ENCODE results near the gene PRR20G.

Gene PRR20G

GRCh38 chr3:127326341-127326740 is 38.5 kb upstream of the PRR20G start:
- DNase-seq (ENCODE audit: low read depth), result no peak
- no peak overlapping the region for H3K4me3 ChIP-seq (ENCODE audit: low read depth, low read length)
- TF ChIP-seq POLR2A (IDR thresholded peaks at IDR 0.05; ENCODE audit: extremely low read depth, insufficient read length), result no peak
- TF ChIP-seq, protein P1, sequence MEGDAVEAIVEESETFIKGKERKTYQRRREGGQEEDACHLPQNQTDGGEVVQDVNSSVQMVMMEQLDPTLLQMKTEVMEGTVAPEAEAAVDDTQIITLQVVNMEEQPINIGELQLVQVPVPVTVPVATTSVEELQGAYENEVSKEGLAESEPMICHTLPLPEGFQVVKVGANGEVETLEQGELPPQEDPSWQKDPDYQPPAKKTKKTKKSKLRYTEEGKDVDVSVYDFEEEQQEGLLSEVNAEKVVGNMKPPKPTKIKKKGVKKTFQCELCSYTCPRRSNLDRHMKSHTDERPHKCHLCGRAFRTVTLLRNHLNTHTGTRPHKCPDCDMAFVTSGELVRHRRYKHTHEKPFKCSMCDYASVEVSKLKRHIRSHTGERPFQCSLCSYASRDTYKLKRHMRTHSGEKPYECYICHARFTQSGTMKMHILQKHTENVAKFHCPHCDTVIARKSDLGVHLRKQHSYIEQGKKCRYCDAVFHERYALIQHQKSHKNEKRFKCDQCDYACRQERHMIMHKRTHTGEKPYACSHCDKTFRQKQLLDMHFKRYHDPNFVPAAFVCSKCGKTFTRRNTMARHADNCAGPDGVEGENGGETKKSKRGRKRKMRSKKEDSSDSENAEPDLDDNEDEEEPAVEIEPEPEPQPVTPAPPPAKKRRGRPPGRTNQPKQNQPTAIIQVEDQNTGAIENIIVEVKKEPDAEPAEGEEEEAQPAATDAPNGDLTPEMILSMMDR (IDR thresholded peaks at IDR 0.05; ENCODE audit: low read depth, low read length), result no peak

GRCh38 chr3:127325629-127325961 is 37.7 kb upstream of the PRR20G start:
- H3K4me3 ChIP-seq (ENCODE audit: low read depth, low read length), result no peak overlapping the region
- peak; percentile 19 for DNase-seq (ENCODE audit: low read depth)
- no peak for TF ChIP-seq MAX (IDR thresholded peaks at IDR 0.05; ENCODE audit: low read depth, low read length)
- no peak for TF ChIP-seq POLR2A (IDR thresholded peaks at IDR 0.05; ENCODE audit: extremely low read depth, insufficient read length)
- TF ChIP-seq MYC (IDR thresholded peaks at IDR 0.05; ENCODE audit: low read depth, low read length), result no peak
- TF ChIP-seq, protein P1 (IDR thresholded peaks at IDR 0.05; ENCODE audit: low read depth, low read length), result no peak

DNA sequence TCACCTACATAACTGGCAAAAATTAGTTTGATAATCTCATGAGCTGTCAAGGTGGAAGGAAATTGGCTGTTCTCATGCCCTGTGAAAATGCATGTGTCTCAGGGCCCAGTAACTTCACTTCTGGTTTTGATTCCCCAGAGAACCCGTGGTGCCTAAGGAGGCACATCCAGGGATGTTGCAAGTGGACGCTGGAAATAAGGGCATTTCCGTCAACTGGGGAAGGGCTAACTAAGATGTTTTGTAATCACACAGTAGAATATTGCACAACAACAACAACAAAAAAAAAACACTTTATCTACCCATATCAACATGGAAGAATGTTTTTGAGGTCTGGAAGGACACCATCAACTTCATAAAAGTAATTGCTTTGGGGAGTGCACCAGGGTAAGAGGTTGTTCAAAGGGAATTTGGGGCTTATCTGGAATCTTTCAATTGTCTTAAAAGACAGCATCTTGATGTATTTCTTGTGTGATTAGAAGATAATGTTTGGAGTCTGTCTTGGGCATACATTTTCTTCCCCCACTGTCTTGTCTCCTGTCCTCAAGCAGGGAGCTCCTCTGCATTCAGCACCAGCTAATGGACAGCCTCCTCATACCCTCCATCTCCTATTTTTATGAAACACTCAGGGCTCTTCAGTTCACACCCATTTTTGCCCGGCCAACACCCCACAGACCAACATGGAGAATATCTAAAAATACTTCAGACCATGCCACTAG is 37.2 kb upstream of the PRR20G start:
- no peak overlapping the region for H3K4me3 ChIP-seq (ENCODE audit: low read depth, low read length)
- peak; percentile 56 for DNase-seq (ENCODE audit: low read depth)
- no peak for TF ChIP-seq MYC (IDR thresholded peaks at IDR 0.05; ENCODE audit: low read depth, low read length)
- no peak for TF ChIP-seq MAX (IDR thresholded peaks at IDR 0.05; ENCODE audit: low read depth, low read length)
- no peak for TF ChIP-seq POLR2A (IDR thresholded peaks at IDR 0.05; ENCODE audit: extremely low read depth, insufficient read length)
- TF ChIP-seq, protein P1 (IDR thresholded peaks at IDR 0.05; ENCODE audit: low read depth, low read length), result no peak

GRCh38 chr3:127324076-127324475 is 36.2 kb upstream of the PRR20G start:
- no peak for DNase-seq (ENCODE audit: low read depth)
- H3K4me3 ChIP-seq (ENCODE audit: low read depth, low read length), result no peak overlapping the region
- TF ChIP-seq MYC (IDR thresholded peaks at IDR 0.05; ENCODE audit: low read depth, low read length), result no peak

- TF ChIP-seq MAX (IDR thresholded peaks at IDR 0.05; ENCODE audit: low read depth, low read length) (no peak), MYC (IDR thresholded peaks at IDR 0.05; ENCODE audit: low read depth, low read length) (no peak), POLR2A (IDR thresholded peaks at IDR 0.05; ENCODE audit: extremely low read depth, insufficient read length) (no peak)
- TF ChIP-seq, protein P1 (IDR thresholded peaks at IDR 0.05; ENCODE audit: low read depth, low read length), result no peak
- no peak overlapping the region for H3K4me3 ChIP-seq (ENCODE audit: low read depth, low read length)
- DNase-seq (ENCODE audit: low read depth), result no peak
Measured at GRCh38 chr3:127323581-127323980, 35.7 kb upstream of the PRR20G start.

- no peak for DNase-seq (ENCODE audit: low read depth)
- H3K4me3 ChIP-seq (ENCODE audit: low read depth, low read length), result no peak overlapping the region
- TF ChIP-seq MYC (IDR thresholded peaks at IDR 0.05; ENCODE audit: low read depth, low read length) (no peak), POLR2A (IDR thresholded peaks at IDR 0.05; ENCODE audit: extremely low read depth, insufficient read length) (no peak), MAX (IDR thresholded peaks at IDR 0.05; ENCODE audit: low read depth, low read length) (no peak)
- TF ChIP-seq, protein P1 (IDR thresholded peaks at IDR 0.05; ENCODE audit: low read depth, low read length), result no peak
Measured at GRCh38 chr3:127321371-127321770, 33.5 kb upstream of the PRR20G start.

Data from NB4 (cell line).